Dermis microvascular lymphatic vessel endothelial cell (primary cell): ENCODE data around the gene CPSF7. TPM values are rescaled to one million over a fixed set of nuclear protein-coding genes. Genes with fewer than 3 reads are reported as not detected.
A peak's percentile ranks its signal among the peaks of the same experiment; 100 is the strongest.
"Not testable (repeated sequence)": the region's sequence is repeated elsewhere in the genome, so short reads cannot be mapped to it uniquely, and the experiment has no call there.

ENCODE experiments used
- DNase-seq, 2 donors: peaks; one replicate each; pipeline versions ENCODE4 v3.0.0 to v3.0.0-alpha.2; 2010; ENCODE audit warnings: low read depth in 2 of 2
- total RNA-seq: library from RNA; depleted of rRNA; stranded (reverse); fragments of >200 nt; gene quantifications from 2 replicates; pipeline ENCODE4 v1.2.1, GENCODE V29; 2014

The CPSF7 gene
- total RNA-seq: 9.9 and 15.7 TPM in 2 replicates

GRCh38 chr11:61429691-61430582 is at the start of gene CPSF7, which contains the start of gene SDHAF2:
Gene CPSF7, minus strand, starts transcription at chr11:61429975. Its CDS starts 740 bp downstream, at chr11:61429235.
Gene SDHAF2, plus strand, starts transcription at chr11:61430124. Its CDS starts 23 bp downstream, at chr11:61430147.
- peak; percentile 86 to 97 for DNase-seq

GRCh38 chr11:61477727-61478148 is 48.0 kb upstream of the CPSF7 start:
- peak in 1 of 2 donors; percentile 32 for DNase-seq

GRCh38 chr11:61477126-61477525 is 47.4 kb upstream of the CPSF7 start:
- no peak for DNase-seq

- DNase-seq: no peak
Observed at GRCh38 chr11:61476371-61476770, 46.6 kb upstream of the CPSF7 start.

- no peak for DNase-seq
Observed at GRCh38 chr11:61475433-61475832, 45.7 kb upstream of the CPSF7 start.

GRCh38 chr11:61474013-61474643 is 44.4 kb upstream of the CPSF7 start:
- DNase-seq: no peak

- no peak for DNase-seq
Observed at GRCh38 chr11:61473370-61474012, 43.7 kb upstream of the CPSF7 start.

- DNase-seq: no peak
Observed at GRCh38 chr11:61472868-61473267, 43.1 kb upstream of the CPSF7 start.

- no peak for DNase-seq
Observed at GRCh38 chr11:61472282-61472681, 42.5 kb upstream of the CPSF7 start.

GRCh38 chr11:61468002-61468401 is 38.2 kb upstream of the CPSF7 start:
- no peak for DNase-seq

GRCh38 chr11:61467602-61468001 is 37.8 kb upstream of the CPSF7 start:
- not testable (repeated sequence) for DNase-seq

- DNase-seq: no peak
Observed at GRCh38 chr11:61460986-61461385, 31.2 kb upstream of the CPSF7 start.

GRCh38 chr11:61460474-61460881 is 30.7 kb upstream of the CPSF7 start:
- no peak for DNase-seq

GRCh38 chr11:61454520-61454919 is 24.7 kb upstream of the CPSF7 start:
- no peak for DNase-seq

GRCh38 chr11:61453695-61454094 is 23.9 kb upstream of the CPSF7 start:
- no peak for DNase-seq

- DNase-seq: no peak
Observed at GRCh38 chr11:61452825-61453224, 23.1 kb upstream of the CPSF7 start.

- no peak for DNase-seq
Observed at GRCh38 chr11:61448552-61448927, 18.8 kb upstream of the CPSF7 start.

- no peak for DNase-seq
Observed at GRCh38 chr11:61447601-61448551, 18.1 kb upstream of the CPSF7 start.

GRCh38 chr11:61446211-61446651 is 16.5 kb upstream of the CPSF7 start:
- DNase-seq: peak; percentile 68 to 89

GRCh38 chr11:61445516-61445915 is 15.7 kb upstream of the CPSF7 start:
- DNase-seq: no peak

- no peak for DNase-seq
Observed at GRCh38 chr11:61442616-61443015, 12.8 kb upstream of the CPSF7 start.
